A549 (cell line): ENCODE measurements around the gene MXRA7. TPM values are rescaled to one million over a fixed set of nuclear protein-coding genes. Genes with fewer than 3 reads are reported as not detected.

Source experiments
- ATAC-seq, 2 experiments: fragments of 200-7000 bp in 1 of 2; fragments of >200 bp in 1 of 2; cut with Nextera tagmentation in 1 of 2; cut with Tn5 transposase in 1 of 2; 3 replicates each; pipeline versions ENCODE4 v1.8.0 to v1.9.1; 2018 to 2020; ENCODE audit warnings: mild to moderate bottlenecking in 1 of 2, moderate library complexity in 1 of 2
- CTCF ChIA-PET: fragments of 300-600 bp; sonication (Branson Sonifier 250); formaldehyde crosslinking; extraction: SDS; loops from one replicate; lab custom pipeline; 2021; ENCODE audit warnings: antibody characterized with exemption, inconsistent platforms; lab: Yijun Ruan, JAX
- POLR2A ChIA-PET: fragments of 350-600 bp; formaldehyde crosslinking; extraction: SDS; loops from one replicate; lab custom pipeline; 2021; ENCODE audit warnings: antibody characterized with exemption, inconsistent platforms; lab: Yijun Ruan, JAX
- DNase-seq, 2 experiments: peaks; one replicate each; pipeline versions ENCODE4 v3.0.0 to v3.0.0-alpha.2; 2011 to 2016; ENCODE audit warnings: low read depth in 1 of 2, low spot score in 1 of 2
- FAIRE-seq: peaks from 2 replicates; lab custom pipeline; 2011; peaks lifted over from hg19 to GRCh38; lab: Jason Lieb, UNC
- H3K27ac ChIP-seq, 2 experiments: fragments of >200 bp; sonication (Bioruptor Twin); formaldehyde crosslinking; 3 replicates each; pipeline ENCODE4 v1.5.1; 2016 to 2017
- H3K4me1 ChIP-seq: fragments of >200 bp; sonication (Bioruptor Twin); formaldehyde crosslinking; 3 replicates; pipeline ENCODE4 v1.6.1; 2016
- H3K4me2 ChIP-seq: fragments of >200 bp; sonication (Bioruptor Twin); formaldehyde crosslinking; 3 replicates; pipeline ENCODE4 v1.6.1; 2016
- H3K4me3 ChIP-seq: fragments of >200 bp; sonication (Bioruptor Twin); formaldehyde crosslinking; 3 replicates; pipeline ENCODE4 v1.5.1; 2016
- H3K9me3 ChIP-seq: fragments of >200 bp; sonication (Bioruptor Twin); formaldehyde crosslinking; 3 replicates; pipeline ENCODE4 v1.6.1; 2016
- CBX2 ChIP-seq: fragments of 200-600 bp; sonication (generic); IDR thresholded peaks from 2 replicates; pipeline ENCODE4 v1.6.1; 2016; ENCODE audit warnings: low read depth, mild to moderate bottlenecking, borderline replicate concordance
- CHD2 ChIP-seq: fragments of 150-350 bp; IDR thresholded peaks from 2 replicates; pipeline ENCODE4 v1.6.1; 2014; ENCODE audit warnings: low read length; ENCODE audit not compliant: partially characterized antibody
- ESRRA ChIP-seq: fragments of 150-350 bp; IDR thresholded peaks from 2 replicates; pipeline ENCODE4 v1.6.1; 2014; ENCODE audit warnings: mild to moderate bottlenecking, low read length, borderline replicate concordance
- HOXA7 ChIP-seq: fragments of 250-450 bp; sonication (Bioruptor Pico); IDR thresholded peaks from 2 replicates; pipeline ENCODE4 v1.5.0; 2020; ENCODE audit warnings: mild to moderate bottlenecking, moderate library complexity
- JUNB ChIP-seq: fragments of >200 bp; sonication (Bioruptor Twin); formaldehyde crosslinking; IDR thresholded peaks from 2 replicates; pipeline ENCODE4 v1.6.1; 2016
- KDM5A ChIP-seq: fragments of 200-600 bp; sonication (generic); IDR thresholded peaks from 2 replicates; pipeline ENCODE4 v1.6.1; 2016; ENCODE audit warnings: antibody characterized with exemption, mild to moderate bottlenecking
- MAZ ChIP-seq: fragments of 150-350 bp; IDR thresholded peaks from 2 replicates; pipeline ENCODE4 v1.6.1; 2014; ENCODE audit warnings: antibody characterized with exemption, low read depth, low read length, borderline replicate concordance
- MYC ChIP-seq: IDR thresholded peaks from 2 replicates; pipeline ENCODE4 v1.6.1; 2012; ENCODE audit warnings: mild to moderate bottlenecking, inconsistent platforms, low read length, improper control_type of control experiment, borderline replicate concordance
- NFE2L2 ChIP-seq: fragments of 150-350 bp; conservative IDR thresholded peaks from 2 replicates; pipeline ENCODE4 v1.6.1; 2014; ENCODE audit warnings: low read length
- NR3C1 ChIP-seq: fragments of >200 bp; sonication (Bioruptor Twin); formaldehyde crosslinking; IDR thresholded peaks from 3 replicates; pipeline ENCODE4 v1.6.1; 2017
- POLR2A ChIP-seq: IDR thresholded peaks from 2 replicates; pipeline ENCODE4 v1.6.1; 2012; ENCODE audit warnings: mild to moderate bottlenecking, low read length
- RNF2 ChIP-seq: fragments of 200-600 bp; sonication (generic); IDR thresholded peaks from 2 replicates; pipeline ENCODE4 v1.6.1; 2016; ENCODE audit warnings: low read depth, mild to moderate bottlenecking, antibody characterized with exemption, moderate library complexity, borderline replicate concordance
- ZNF302 ChIP-seq: fragments of 250-450 bp; sonication (Bioruptor Pico); IDR thresholded peaks from 2 replicates; pipeline ENCODE4 v1.9.0; 2021; ENCODE audit warnings: inconsistent platforms, mild to moderate bottlenecking, moderate library complexity
- WGBS: methylation state at CpG from one replicate; pipeline ENCODE4 v1.1.6; 2017; ENCODE audit errors: missing lambda C conversion rate; 5-methylcytosine and 5-hydroxymethylcytosine counted together
- polyA plus RNA-seq, 4 experiments: library from polyadenylated mRNA; depleted of rRNA in 3 of 4; stranded (reverse); fragments of >200 nt; fragmentation: RNase III in 1 of 4; extraction: RNeasy Plus Mini Kit Qiagen cat#74134 plus additional on column Dnase treatment in 1 of 4; gene quantifications; 2 replicates in 3 of 4; 3 replicates in 1 of 4; pipeline ENCODE4 v1.2.3, GENCODE V29; 2011 to 2017
- TF ChIP-seq, protein P1 (sequence below): fragments of >200 bp; sonication (Bioruptor Twin); formaldehyde crosslinking; IDR thresholded peaks from 3 replicates; pipeline ENCODE4 v1.6.1; 2016
- TF ChIP-seq, protein P2 (sequence below): fragments of 200-600 bp; sonication (generic); IDR thresholded peaks from 2 replicates; pipeline ENCODE4 v1.6.1; 2016; ENCODE audit warnings: antibody characterized with exemption, mild to moderate bottlenecking, moderate library complexity
- TF ChIP-seq, protein P3 (sequence below): IDR thresholded peaks from 2 replicates; pipeline ENCODE4 v1.6.1; 2012
- TF ChIP-seq, protein P4 (sequence below): fragments of >200 bp; sonication (Bioruptor Twin); formaldehyde crosslinking; IDR thresholded peaks from 3 replicates; pipeline ENCODE4 v1.5.1; 2016

The MXRA7 gene
- polyA plus RNA-seq, 2 of the 4 experiments (the other 2 are of a cell fraction) = 47.8 to 57.2 TPM

DNA sequence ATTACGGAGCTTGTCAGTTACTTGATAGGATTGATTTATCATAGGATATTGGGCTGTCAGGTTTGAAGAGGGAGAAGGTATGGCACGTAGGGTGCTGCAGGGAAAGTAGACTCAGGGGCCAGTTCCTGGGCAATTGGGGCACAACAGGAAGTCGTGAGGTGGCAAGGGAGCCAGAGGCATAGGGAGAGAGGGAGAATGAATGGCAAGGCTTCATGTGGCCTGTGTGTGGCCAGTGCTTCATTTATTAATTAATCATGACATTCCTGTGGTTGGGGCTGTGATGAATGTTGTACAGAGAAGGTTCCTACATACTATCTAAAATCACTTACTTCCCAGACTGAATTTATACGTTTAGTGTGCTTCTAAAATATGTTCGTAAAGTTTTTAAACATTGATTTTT, 46.5 kb upstream of the MXRA7 start:
- POLR2A ChIA-PET = no interaction called here
- Histone ChIP-seq H3K9me3 (peaks cover 6% of the 10 kb centered on the region; the same call in 1 of the 3 replicates), H3K4me1 (no peaks in the 10 kb centered on the region), H3K4me2 (no peak overlapping the region), H3K27ac (no peak overlapping the region), H3K4me3 (no peak overlapping the region)
- TF ChIP-seq, protein P1, sequence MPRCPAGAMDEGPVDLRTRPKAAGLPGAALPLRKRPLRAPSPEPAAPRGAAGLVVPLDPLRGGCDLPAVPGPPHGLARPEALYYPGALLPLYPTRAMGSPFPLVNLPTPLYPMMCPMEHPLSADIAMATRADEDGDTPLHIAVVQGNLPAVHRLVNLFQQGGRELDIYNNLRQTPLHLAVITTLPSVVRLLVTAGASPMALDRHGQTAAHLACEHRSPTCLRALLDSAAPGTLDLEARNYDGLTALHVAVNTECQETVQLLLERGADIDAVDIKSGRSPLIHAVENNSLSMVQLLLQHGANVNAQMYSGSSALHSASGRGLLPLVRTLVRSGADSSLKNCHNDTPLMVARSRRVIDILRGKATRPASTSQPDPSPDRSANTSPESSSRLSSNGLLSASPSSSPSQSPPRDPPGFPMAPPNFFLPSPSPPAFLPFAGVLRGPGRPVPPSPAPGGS = no peak
- TF ChIP-seq NFE2L2 = no peak
- TF ChIP-seq, protein P2, sequence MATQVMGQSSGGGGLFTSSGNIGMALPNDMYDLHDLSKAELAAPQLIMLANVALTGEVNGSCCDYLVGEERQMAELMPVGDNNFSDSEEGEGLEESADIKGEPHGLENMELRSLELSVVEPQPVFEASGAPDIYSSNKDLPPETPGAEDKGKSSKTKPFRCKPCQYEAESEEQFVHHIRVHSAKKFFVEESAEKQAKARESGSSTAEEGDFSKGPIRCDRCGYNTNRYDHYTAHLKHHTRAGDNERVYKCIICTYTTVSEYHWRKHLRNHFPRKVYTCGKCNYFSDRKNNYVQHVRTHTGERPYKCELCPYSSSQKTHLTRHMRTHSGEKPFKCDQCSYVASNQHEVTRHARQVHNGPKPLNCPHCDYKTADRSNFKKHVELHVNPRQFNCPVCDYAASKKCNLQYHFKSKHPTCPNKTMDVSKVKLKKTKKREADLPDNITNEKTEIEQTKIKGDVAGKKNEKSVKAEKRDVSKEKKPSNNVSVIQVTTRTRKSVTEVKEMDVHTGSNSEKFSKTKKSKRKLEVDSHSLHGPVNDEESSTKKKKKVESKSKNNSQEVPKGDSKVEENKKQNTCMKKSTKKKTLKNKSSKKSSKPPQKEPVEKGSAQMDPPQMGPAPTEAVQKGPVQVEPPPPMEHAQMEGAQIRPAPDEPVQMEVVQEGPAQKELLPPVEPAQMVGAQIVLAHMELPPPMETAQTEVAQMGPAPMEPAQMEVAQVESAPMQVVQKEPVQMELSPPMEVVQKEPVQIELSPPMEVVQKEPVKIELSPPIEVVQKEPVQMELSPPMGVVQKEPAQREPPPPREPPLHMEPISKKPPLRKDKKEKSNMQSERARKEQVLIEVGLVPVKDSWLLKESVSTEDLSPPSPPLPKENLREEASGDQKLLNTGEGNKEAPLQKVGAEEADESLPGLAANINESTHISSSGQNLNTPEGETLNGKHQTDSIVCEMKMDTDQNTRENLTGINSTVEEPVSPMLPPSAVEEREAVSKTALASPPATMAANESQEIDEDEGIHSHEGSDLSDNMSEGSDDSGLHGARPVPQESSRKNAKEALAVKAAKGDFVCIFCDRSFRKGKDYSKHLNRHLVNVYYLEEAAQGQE = no peak
- no peak for TF ChIP-seq ZNF302 (CRISPR knock-in tag)
- TF ChIP-seq CHD2 = no peak
- TF ChIP-seq HOXA7 = no peak
- TF ChIP-seq, protein P3, sequence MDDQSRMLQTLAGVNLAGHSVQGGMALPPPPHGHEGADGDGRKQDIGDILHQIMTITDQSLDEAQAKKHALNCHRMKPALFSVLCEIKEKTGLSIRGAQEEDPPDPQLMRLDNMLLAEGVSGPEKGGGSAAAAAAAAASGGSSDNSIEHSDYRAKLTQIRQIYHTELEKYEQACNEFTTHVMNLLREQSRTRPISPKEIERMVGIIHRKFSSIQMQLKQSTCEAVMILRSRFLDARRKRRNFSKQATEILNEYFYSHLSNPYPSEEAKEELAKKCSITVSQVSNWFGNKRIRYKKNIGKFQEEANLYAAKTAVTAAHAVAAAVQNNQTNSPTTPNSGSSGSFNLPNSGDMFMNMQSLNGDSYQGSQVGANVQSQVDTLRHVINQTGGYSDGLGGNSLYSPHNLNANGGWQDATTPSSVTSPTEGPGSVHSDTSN = no peak
- no peak for TF ChIP-seq NR3C1
- TF ChIP-seq RNF2 = no peak
- DNase-seq = no peak
- ATAC-seq = no peak
- CTCF ChIA-PET = interaction anchor here (1.2 to 1.5 kb wide), 2 partner anchors 299 to 312 kb away, joined by 3 to 5 read pairs; no protein-coding TSS in a partner anchor
- FAIRE-seq = no peak
- 88% methylated on average over 5 of the region's 5 CpGs for WGBS

DNA sequence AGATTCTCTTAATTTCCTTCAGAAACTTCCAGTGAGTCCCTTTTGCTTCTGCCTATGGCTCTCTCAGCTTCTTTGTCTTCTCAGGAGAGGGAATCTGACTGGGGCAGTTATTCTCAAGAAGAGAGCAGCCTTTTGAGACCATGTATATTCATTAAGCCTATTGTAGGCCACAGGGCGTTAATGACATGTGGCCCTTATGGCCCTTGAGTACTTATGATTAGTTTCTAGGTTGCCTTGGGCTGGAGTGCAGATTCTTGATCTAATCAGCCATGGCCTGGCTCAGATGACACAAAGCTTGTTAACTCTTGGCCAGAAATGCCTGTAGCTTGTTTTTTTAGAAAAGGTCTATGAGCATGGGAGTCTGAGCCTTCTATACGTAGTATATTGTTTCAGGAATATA, 44.5 kb upstream of the MXRA7 start:
- H3K9me3 ChIP-seq = peaks cover 6% of the 10 kb centered on the region; the same call in 1 of the 3 replicates
- no peak for ATAC-seq
- H3K4me2 ChIP-seq = no peak overlapping the region
- WGBS = 87% methylated on average over 2 of the region's 2 CpGs
- no peaks in the 10 kb centered on the region for H3K4me1 ChIP-seq
- H3K4me3 ChIP-seq = no peak overlapping the region
- no peak for FAIRE-seq
- H3K27ac ChIP-seq = no peak overlapping the region
- no peak for DNase-seq
- POLR2A ChIA-PET = no interaction called here
- TF ChIP-seq ESRRA (no peak), KDM5A (no peak), MAZ (no peak), POLR2A (no peak), MYC (no peak), JUNB (no peak), CBX2 (no peak)
- TF ChIP-seq, protein P4, sequence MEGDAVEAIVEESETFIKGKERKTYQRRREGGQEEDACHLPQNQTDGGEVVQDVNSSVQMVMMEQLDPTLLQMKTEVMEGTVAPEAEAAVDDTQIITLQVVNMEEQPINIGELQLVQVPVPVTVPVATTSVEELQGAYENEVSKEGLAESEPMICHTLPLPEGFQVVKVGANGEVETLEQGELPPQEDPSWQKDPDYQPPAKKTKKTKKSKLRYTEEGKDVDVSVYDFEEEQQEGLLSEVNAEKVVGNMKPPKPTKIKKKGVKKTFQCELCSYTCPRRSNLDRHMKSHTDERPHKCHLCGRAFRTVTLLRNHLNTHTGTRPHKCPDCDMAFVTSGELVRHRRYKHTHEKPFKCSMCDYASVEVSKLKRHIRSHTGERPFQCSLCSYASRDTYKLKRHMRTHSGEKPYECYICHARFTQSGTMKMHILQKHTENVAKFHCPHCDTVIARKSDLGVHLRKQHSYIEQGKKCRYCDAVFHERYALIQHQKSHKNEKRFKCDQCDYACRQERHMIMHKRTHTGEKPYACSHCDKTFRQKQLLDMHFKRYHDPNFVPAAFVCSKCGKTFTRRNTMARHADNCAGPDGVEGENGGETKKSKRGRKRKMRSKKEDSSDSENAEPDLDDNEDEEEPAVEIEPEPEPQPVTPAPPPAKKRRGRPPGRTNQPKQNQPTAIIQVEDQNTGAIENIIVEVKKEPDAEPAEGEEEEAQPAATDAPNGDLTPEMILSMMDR = no peak
- TF ChIP-seq, protein P3 = no peak
- TF ChIP-seq, all 56 proteins: peak for 0
- CTCF ChIA-PET = interaction anchor here (0.6 to 1.8 kb wide), 5 partner anchors 10 to 493 kb away, joined by 3 to 7 read pairs (median 4); partner anchors contain the start of gene JMJD6
